ENCODE results near the gene MBTPS1.

GRCh38 chr16:84119368-84119767 is 2.6 kb upstream of the MBTPS1 start:
- TF ChIP-seq, protein P1, sequence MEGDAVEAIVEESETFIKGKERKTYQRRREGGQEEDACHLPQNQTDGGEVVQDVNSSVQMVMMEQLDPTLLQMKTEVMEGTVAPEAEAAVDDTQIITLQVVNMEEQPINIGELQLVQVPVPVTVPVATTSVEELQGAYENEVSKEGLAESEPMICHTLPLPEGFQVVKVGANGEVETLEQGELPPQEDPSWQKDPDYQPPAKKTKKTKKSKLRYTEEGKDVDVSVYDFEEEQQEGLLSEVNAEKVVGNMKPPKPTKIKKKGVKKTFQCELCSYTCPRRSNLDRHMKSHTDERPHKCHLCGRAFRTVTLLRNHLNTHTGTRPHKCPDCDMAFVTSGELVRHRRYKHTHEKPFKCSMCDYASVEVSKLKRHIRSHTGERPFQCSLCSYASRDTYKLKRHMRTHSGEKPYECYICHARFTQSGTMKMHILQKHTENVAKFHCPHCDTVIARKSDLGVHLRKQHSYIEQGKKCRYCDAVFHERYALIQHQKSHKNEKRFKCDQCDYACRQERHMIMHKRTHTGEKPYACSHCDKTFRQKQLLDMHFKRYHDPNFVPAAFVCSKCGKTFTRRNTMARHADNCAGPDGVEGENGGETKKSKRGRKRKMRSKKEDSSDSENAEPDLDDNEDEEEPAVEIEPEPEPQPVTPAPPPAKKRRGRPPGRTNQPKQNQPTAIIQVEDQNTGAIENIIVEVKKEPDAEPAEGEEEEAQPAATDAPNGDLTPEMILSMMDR (IDR thresholded peaks at IDR 0.05): no peak
- no peak for TF ChIP-seq POLR2A (IDR thresholded peaks at IDR 0.05)
